H1 (cell line): ENCODE results near the gene CCER1. TPM values are rescaled to one million over a fixed set of nuclear protein-coding genes. Genes with fewer than 3 reads are reported as not detected.

Experiments
- CTCF ChIA-PET: fragments of 300-600 bp; sonication (Branson Sonifier 250); formaldehyde crosslinking; loops from one replicate; lab custom pipeline; 2021; ENCODE audit not compliant: partially characterized antibody; lab: Charles Lee
- POLR2A ChIA-PET: fragments of 300-600 bp; sonication (Branson Sonifier 250); formaldehyde crosslinking; loops from one replicate; lab custom pipeline; 2021; ENCODE audit warnings: inconsistent platforms; ENCODE audit not compliant: partially characterized antibody; lab: Charles Lee
- DNase-seq, 2 experiments: peaks; one replicate each; pipeline versions ENCODE4 v3.0.0 to v3.0.0-alpha.2; 2010 to 2022; ENCODE audit warnings: low spot score in 2 of 2, low read depth in 1 of 2, mixed read lengths in 1 of 2
- FAIRE-seq: peaks from 2 replicates; lab custom pipeline; 2011; peaks lifted over from hg19 to GRCh38; lab: Jason Lieb, UNC
- H2AFZ ChIP-seq: 2 replicates; pipeline ENCODE4 v1.8.1; 2012; ENCODE audit warnings: low read length, inconsistent platforms
- H2AK5ac ChIP-seq: 2 replicates; pipeline ENCODE4 v1.6.1; 2013; ENCODE audit warnings: low read depth, low read length
- H2BK120ac ChIP-seq: replicated peaks from 2 replicates; pipeline ENCODE3; 2013; ENCODE audit warnings: low read depth, low read length, inconsistent platforms
- H2BK12ac ChIP-seq: 2 replicates; pipeline ENCODE4 v1.6.1; 2013; ENCODE audit warnings: low read depth, low read length
- H2BK15ac ChIP-seq: 2 replicates; pipeline ENCODE4 v1.6.1; 2013; ENCODE audit warnings: low read length
- H2BK20ac ChIP-seq: 2 replicates; pipeline ENCODE4 v1.6.1; 2013; ENCODE audit warnings: low read length
- H2BK5ac ChIP-seq: 2 replicates; pipeline ENCODE4 v1.6.1; 2013; ENCODE audit warnings: low read depth, low read length
- H3K14ac ChIP-seq: 2 replicates; pipeline ENCODE4 v1.6.1; 2013; ENCODE audit warnings: inconsistent platforms; ENCODE audit not compliant: insufficient read length
- H3K18ac ChIP-seq: 2 replicates; pipeline ENCODE4 v1.6.1; 2013; ENCODE audit warnings: low read length; ENCODE audit errors: extremely low read depth
- H3K23ac ChIP-seq: 2 replicates; pipeline ENCODE4 v1.6.1; 2013; ENCODE audit warnings: inconsistent platforms; ENCODE audit not compliant: insufficient read length
- H3K23me2 ChIP-seq: 2 replicates; pipeline ENCODE4 v1.6.1; 2013; ENCODE audit warnings: low read depth, low read length
- H3K27ac ChIP-seq: 2 replicates; pipeline ENCODE4 v1.6.1; 2011; ENCODE audit warnings: low read depth, low read length, inconsistent platforms
- H3K27me3 ChIP-seq, 4 experiments: replicated peaks in 1 of 4; 1 replicate in 1 of 4; 2 replicates in 3 of 4; pipeline versions ENCODE4 v1.6.1 to v1.8.1; 2011 to 2013; ENCODE audit warnings: low read length in 3 of 4, mild to moderate bottlenecking in 3 of 4, inconsistent platforms in 2 of 4, mixed read lengths in 2 of 4, moderate library complexity in 1 of 4; ENCODE audit not compliant: control insufficient read depth in 3 of 4, insufficient read depth in 3 of 4; ENCODE audit errors: extremely low read depth in 1 of 4
- H3K36me3 ChIP-seq, 4 experiments: 2 replicates each; pipeline versions ENCODE4 v1.6.1 to v1.8.1; 2011 to 2013; ENCODE audit warnings: mild to moderate bottlenecking in 4 of 4, low read length in 3 of 4, moderate library complexity in 2 of 4, control low read depth in 1 of 4, inconsistent platforms in 1 of 4; ENCODE audit not compliant: insufficient read depth in 4 of 4, control insufficient read depth in 2 of 4
- H3K4ac ChIP-seq: replicated peaks from 2 replicates; pipeline ENCODE3; 2013; ENCODE audit warnings: low read length, low read depth, mixed read lengths, inconsistent platforms; ENCODE audit not compliant: insufficient read length
- H3K4me1 ChIP-seq, 4 experiments: replicated peaks in 1 of 4; 1 replicate in 1 of 4; 2 replicates in 3 of 4; pipeline versions ENCODE4 v1.6.1 to v1.8.1; 2011 to 2013; ENCODE audit warnings: low read length in 3 of 4, inconsistent platforms in 2 of 4, mixed read lengths in 1 of 4; ENCODE audit not compliant: insufficient read depth in 4 of 4, control insufficient read depth in 3 of 4
- H3K4me2 ChIP-seq, 2 experiments: 2 replicates each; pipeline versions ENCODE4 v1.6.1 to v1.8.1; 2011 to 2013; ENCODE audit warnings: low read depth in 2 of 2, low read length in 2 of 2, control low read depth in 1 of 2, inconsistent platforms in 1 of 2, mild to moderate bottlenecking in 1 of 2; ENCODE audit not compliant: insufficient read depth in 1 of 2
- H3K4me3 ChIP-seq, 4 experiments: fragments of 200-600, 300-600 bp in 1 of 4; sonication (generic), shearing (Covaris generic), sonication (Bioruptor Twin) in 1 of 4; 2 replicates each; pipeline versions ENCODE4 v1.5.1 to v1.8.1; 2011 to 2016; ENCODE audit warnings: low read length in 4 of 4, low read depth in 3 of 4, control low read depth in 2 of 4, inconsistent platforms in 2 of 4, mild to moderate bottlenecking in 2 of 4, mixed read lengths in 1 of 4, moderate library complexity in 1 of 4; ENCODE audit not compliant: insufficient read depth in 2 of 4; ENCODE audit errors: extremely low read depth in 1 of 4
- H3K56ac ChIP-seq: replicated peaks from 2 replicates; pipeline ENCODE3; 2013; ENCODE audit warnings: low read depth, mild to moderate bottlenecking, mixed read lengths, low read length, inconsistent platforms; ENCODE audit not compliant: insufficient read length
- H3K79me1 ChIP-seq: 2 replicates; pipeline ENCODE4 v1.6.1; 2013; ENCODE audit warnings: low read depth, low read length, control low read depth
- H3K79me2 ChIP-seq, 2 experiments: 2 replicates each; pipeline versions ENCODE4 v1.6.1 to v1.8.1; 2012 to 2013; ENCODE audit warnings: low read length in 2 of 2, mild to moderate bottlenecking in 2 of 2, inconsistent platforms in 1 of 2; ENCODE audit not compliant: insufficient read depth in 2 of 2, control insufficient read depth in 1 of 2
- H3K9ac ChIP-seq, 4 experiments: replicated peaks in 1 of 4; 1 replicate in 1 of 4; 2 replicates in 3 of 4; pipeline versions ENCODE4 v1.6.1 to v1.8.1; 2011 to 2013; ENCODE audit warnings: low read depth in 3 of 4, low read length in 3 of 4, control low read depth in 2 of 4, mild to moderate bottlenecking in 2 of 4, moderate library complexity in 2 of 4, inconsistent platforms in 1 of 4; ENCODE audit errors: extremely low read depth in 1 of 4
- H3K9me3 ChIP-seq, 2 experiments: 2 replicates each; pipeline versions ENCODE4 v1.6.1 to v1.8.1; 2012 to 2013; ENCODE audit warnings: mild to moderate bottlenecking in 2 of 2, moderate library complexity in 2 of 2, control low read depth in 1 of 2, inconsistent platforms in 1 of 2, low read depth in 1 of 2, low read length in 1 of 2, mixed read lengths in 1 of 2; ENCODE audit not compliant: insufficient read depth in 2 of 2
- H4K20me1 ChIP-seq, 2 experiments: replicated peaks in 1 of 2; 2 replicates each; pipeline versions ENCODE3 to v1.8.1; 2011 to 2013; ENCODE audit warnings: inconsistent platforms in 2 of 2, low read length in 2 of 2, mild to moderate bottlenecking in 1 of 2; ENCODE audit not compliant: insufficient read depth in 2 of 2, control insufficient read depth in 1 of 2
- H4K5ac ChIP-seq: 2 replicates; pipeline ENCODE4 v1.6.1; 2013; ENCODE audit warnings: low read length, low read depth, mixed read lengths, inconsistent platforms; ENCODE audit not compliant: insufficient read length
- H4K8ac ChIP-seq: 2 replicates; pipeline ENCODE4 v1.8.0; 2013; ENCODE audit warnings: mild to moderate bottlenecking, moderate library complexity, low read length, inconsistent platforms; ENCODE audit not compliant: insufficient read depth; ENCODE audit errors: extremely low read depth
- H4K91ac ChIP-seq: replicated peaks from 2 replicates; pipeline ENCODE3; 2013; ENCODE audit warnings: low read length, mixed read lengths, inconsistent platforms; ENCODE audit not compliant: insufficient read length
- BRCA1 ChIP-seq: IDR thresholded peaks from 2 replicates; pipeline ENCODE4 v1.6.1; 2012; ENCODE audit warnings: low read depth, low read length, improper control_type of control experiment
- CHD2 ChIP-seq: IDR thresholded peaks from 2 replicates; pipeline ENCODE4 v1.6.1; 2012; ENCODE audit warnings: low read length, improper control_type of control experiment
- CREB1 ChIP-seq: IDR thresholded peaks from 2 replicates; pipeline ENCODE4 v1.6.1; 2012; ENCODE audit warnings: inconsistent platforms
- KDM5A ChIP-seq: fragments of 200-600 bp; IDR thresholded peaks from 2 replicates; pipeline ENCODE4 v1.7.1; 2012; ENCODE audit warnings: mild to moderate bottlenecking, low read length, inconsistent platforms, mixed read lengths
- RNF2 ChIP-seq: fragments of 200-900, 300-1000 bp; sonication (generic); IDR thresholded peaks from 2 replicates; pipeline ENCODE4 v1.7.1; 2016; ENCODE audit warnings: borderline replicate concordance, low read depth, mild to moderate bottlenecking, antibody characterized with exemption, low read length; ENCODE audit not compliant: poor library complexity, severe bottlenecking; ENCODE audit errors: missing control alignments
- RXRA ChIP-seq: IDR thresholded peaks from 2 replicates; pipeline ENCODE4 v1.6.1; 2011; ENCODE audit warnings: low read depth, mild to moderate bottlenecking, low read length, moderate library complexity; ENCODE audit not compliant: insufficient read depth
- SAP30 ChIP-seq: fragments of 300-600 bp; sonication (generic); IDR thresholded peaks from 2 replicates; pipeline ENCODE4 v1.7.1; 2012; ENCODE audit warnings: low read length, moderate library complexity, mild to moderate bottlenecking, inconsistent platforms; ENCODE audit not compliant: insufficient read depth, insufficient replicate concordance
- SIRT6 ChIP-seq: IDR thresholded peaks from one replicate; pipeline ENCODE4 v1.7.1; 2012; ENCODE audit warnings: low read length, inconsistent platforms
- TCF12 ChIP-seq: IDR thresholded peaks from 2 replicates; pipeline ENCODE4 v1.6.1; 2011; ENCODE audit warnings: low read depth, mild to moderate bottlenecking, low read length
- WGBS, 2 experiments: shearing (Covaris generic) in 1 of 2; methylation state at CpG; one replicate each; pipeline versions ENCODE4 v1.1.6 to v1.1.7; 2013 to 2015; ENCODE audit warnings: low lambda C conversion rate in 2 of 2, mixed read lengths in 2 of 2, inconsistent platforms in 1 of 2, low coverage in 1 of 2, missing lambda C conversion rate in 1 of 2; ENCODE audit not compliant: insufficient replicate concordance in 2 of 2, insufficient coverage in 1 of 2, insufficient read length in 1 of 2; ENCODE audit errors: extremely low coverage in 1 of 2, missing lambda C conversion rate in 1 of 2; 5-methylcytosine and 5-hydroxymethylcytosine counted together
- long read RNA-seq, 2 experiments: library from RNA in 1 of 2; library from capped mRNA in 1 of 2; stranded (forward); transcript quantifications; one replicate each; pipeline ENCODE4 v2.0.0, GENCODE V29; 2021; ENCODE audit warnings: inconsistent platforms in 1 of 2
- polyA minus RNA-seq, 3 experiments: library from RNA; depleted of rRNA, polyadenylated mRNA; stranded (reverse); fragments of >200 nt; gene quantifications; 1 replicate in 2 of 3; 2 replicates in 1 of 3; pipeline ENCODE4 v1.2.3, GENCODE V29; 2011
- polyA plus RNA-seq, 7 experiments: library from polyadenylated mRNA; depleted of rRNA in 3 of 7; stranded (reverse) in 5 of 7; unstranded in 2 of 7; fragments of >200 nt in 5 of 7; fragments of 200-250 nt in 2 of 7; gene quantifications; 1 replicate in 5 of 7; 2 replicates in 1 of 7; 4 replicates in 1 of 7; pipeline versions ENCODE4 v1.2.1 to v1.2.3, GENCODE V29; 2011 to 2013; ENCODE audit warnings: missing spikeins in 2 of 7, mixed read lengths in 2 of 7
- total RNA-seq: library from RNA; stranded (reverse); fragmentation: NEBNext Ultra II Directional; extraction: Animal tissue kit (Norgen Biotek cat#: 25700); gene quantifications from 2 replicates; pipeline ENCODE4 v1.2.1, GENCODE V29; 2021
- TF ChIP-seq, protein P1 (sequence below): IDR thresholded peaks from 2 replicates; pipeline ENCODE4 v1.6.1; 2011; ENCODE audit warnings: low read depth, mild to moderate bottlenecking, low read length; ENCODE audit not compliant: insufficient read depth

Gene CCER1, protein sequence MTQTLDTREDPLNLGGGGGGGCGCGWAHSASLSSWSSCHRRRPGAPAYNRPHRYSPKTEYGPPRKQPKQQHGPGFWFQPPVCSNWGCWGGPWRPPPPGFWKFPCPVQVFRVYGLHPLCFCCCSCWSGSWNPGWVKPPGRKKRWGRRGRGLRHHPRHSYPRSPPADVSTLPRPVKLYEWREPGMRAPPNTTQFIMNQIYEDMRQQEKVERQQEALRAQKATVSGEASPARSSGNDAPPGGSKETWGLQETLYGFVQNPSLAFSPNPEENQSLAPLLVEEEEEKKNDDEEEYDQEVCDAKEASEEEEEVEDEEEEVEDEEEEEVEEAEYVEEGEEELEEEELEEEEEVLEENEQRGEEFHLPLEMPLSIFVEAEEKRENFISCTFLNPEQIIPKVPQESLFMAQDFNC
- not detected in 2 replicates for total RNA-seq
- not detected in 2 replicates for polyA plus RNA-seq (2011; rRNA removed)
- polyA plus RNA-seq (2011; cell fraction: cytosol; rRNA removed), result not detected
- polyA plus RNA-seq (2011; cell fraction: nucleus; rRNA removed), result not detected
- not detected in 4 replicates for polyA plus RNA-seq (2012, experiment 1 of 2)
- polyA plus RNA-seq (2012, experiment 2 of 2), result not detected
- not detected for polyA plus RNA-seq (2013, experiment 1 of 2)
- not detected for polyA plus RNA-seq (2013, experiment 2 of 2)
- not detected in 2 replicates for polyA minus RNA-seq (2011; rRNA and poly(A)+ RNA removed)
- polyA minus RNA-seq (2011; cell fraction: cytosol; rRNA and poly(A)+ RNA removed), result not detected
- not detected for polyA minus RNA-seq (2011; cell fraction: nucleus; rRNA and poly(A)+ RNA removed)
- long read RNA-seq, experiment 1, result 0 reads
- long read RNA-seq, experiment 2, result 0 reads

DNA sequence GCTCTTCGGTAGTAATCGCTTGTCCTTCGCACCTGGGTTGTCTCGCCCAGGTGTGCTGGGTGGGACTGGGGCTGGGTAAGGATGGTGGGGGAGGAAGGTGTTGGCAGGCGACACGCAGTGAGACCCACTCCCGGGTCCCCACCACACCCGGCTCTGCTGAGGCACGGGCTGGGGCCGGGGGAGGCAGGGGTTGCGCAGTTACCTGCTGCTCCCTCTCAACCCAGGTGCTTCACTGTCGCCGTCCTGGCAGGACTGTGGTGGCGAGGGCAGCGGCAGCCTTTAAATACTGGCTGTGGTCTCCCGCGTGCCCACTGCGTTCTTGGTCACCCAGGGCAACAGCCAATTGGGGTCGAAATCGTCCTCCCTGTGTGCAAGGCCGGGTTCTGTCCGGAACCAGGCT, at the start of gene CCER1:
Gene CCER1, minus strand, starts transcription at position 256 of the 400 bp plus-strand sequence. CDS start 434 bp downstream, outside the sequence.
- no peak within 1 kb of the TSS for H3K27ac ChIP-seq
- no peak within 1 kb of the TSS for H4K5ac ChIP-seq
- H2BK12ac ChIP-seq, result no peak within 1 kb of the TSS
- H3K9me3 ChIP-seq, result peaks cover 0 to 12% of the 10 kb centered on the region in 2 experiments; a peak in 1 of 4 replicates
- no peak within 1 kb of the TSS for H3K4me2 ChIP-seq
- no peak within 1 kb of the TSS for H3K14ac ChIP-seq
- no peak within 1 kb of the TSS for H2BK20ac ChIP-seq
- FAIRE-seq, result no peak
- H3K79me1 ChIP-seq, result no peaks in the 10 kb centered on the region
- H3K56ac ChIP-seq, result no peak within 1 kb of the TSS
- no peak within 1 kb of the TSS for H3K4me3 ChIP-seq
- CTCF ChIA-PET, result interaction anchor here (1.0 to 3.8 kb wide), 5 partner anchors 11 to 1259 kb away, joined by 3 to 33 read pairs (median 3); no protein-coding TSS in a partner anchor
- no peak within 1 kb of the TSS for H3K4ac ChIP-seq
- H3K36me3 ChIP-seq, result no peaks in the 10 kb centered on the region
- H3K23me2 ChIP-seq, result no peaks in the 10 kb centered on the region
- H3K9ac ChIP-seq, result no peak within 1 kb of the TSS
- H2BK5ac ChIP-seq, result no peak within 1 kb of the TSS
- WGBS, 2 experiments, result 96% methylated on average over 22 of the region's 22 CpGs; no CpG with 5 or more reads in 1 of the 2 experiments
- H3K4me1 ChIP-seq, result no peaks in the 10 kb centered on the region
- no peak within 1 kb of the TSS for H2AK5ac ChIP-seq
- no peak within 1 kb of the TSS for H2BK15ac ChIP-seq
- DNase-seq, result no peak
- H2BK120ac ChIP-seq, result no peak within 1 kb of the TSS
- no peaks in the 10 kb centered on the region for H4K20me1 ChIP-seq
- no peak within 1 kb of the TSS for H3K18ac ChIP-seq
- H2AFZ ChIP-seq, result no peak within 1 kb of the TSS
- no peak within 1 kb of the TSS for H4K91ac ChIP-seq
- POLR2A ChIA-PET, result no interaction called here
- no peak within 1 kb of the TSS for H3K23ac ChIP-seq
- H3K79me2 ChIP-seq, result no peaks in the 10 kb centered on the region
- no peak within 1 kb of the TSS; the same call in 1 of the 2 replicates for H4K8ac ChIP-seq
- H3K27me3 ChIP-seq, result no peaks in the 10 kb centered on the region
- TF ChIP-seq BRCA1 (no peak), CHD2 (no peak), RNF2 (no peak), SAP30 (no peak), CREB1 (no peak), SIRT6 (no peak), KDM5A (no peak), RXRA (no peak), TCF12 (no peak)
- TF ChIP-seq, protein P1, sequence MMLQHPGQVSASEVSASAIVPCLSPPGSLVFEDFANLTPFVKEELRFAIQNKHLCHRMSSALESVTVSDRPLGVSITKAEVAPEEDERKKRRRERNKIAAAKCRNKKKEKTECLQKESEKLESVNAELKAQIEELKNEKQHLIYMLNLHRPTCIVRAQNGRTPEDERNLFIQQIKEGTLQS, result no peak
